ENCODE measurements around the gene IGSF21.

The IGSF21 gene

DNA sequence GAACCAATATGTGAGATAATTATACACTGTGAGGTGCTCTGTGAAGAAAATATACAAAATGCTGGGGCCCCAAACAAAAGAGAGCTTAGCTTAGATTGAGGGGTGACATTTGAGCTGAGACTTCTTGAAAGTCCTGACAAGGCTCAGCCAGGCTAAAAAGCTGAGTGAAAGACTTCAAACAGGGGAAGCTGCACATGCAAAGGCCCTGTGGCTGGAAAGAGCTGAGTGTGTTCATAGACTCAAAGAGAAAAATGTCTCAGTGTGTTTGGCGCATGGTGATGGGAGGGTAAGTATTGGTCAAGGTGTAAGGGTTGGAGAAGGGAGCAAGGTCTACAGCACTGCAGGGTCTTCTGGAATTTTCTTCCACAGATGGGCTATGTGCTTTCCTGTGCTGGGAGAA is 245.9 kb downstream of the IGSF21 start:
- no peak overlapping the region for H3K27ac Mint-ChIP-seq
- H3K27me3 Mint-ChIP-seq (ENCODE audit: low read depth): peaks cover 60% of the 10 kb centered on the region
- no peak overlapping the region for H3K4me3 Mint-ChIP-seq
- H3K9me3 Mint-ChIP-seq: no peaks in the 10 kb centered on the region
- peaks cover 37% of the 10 kb centered on the region for H3K4me1 Mint-ChIP-seq
- H3K36me3 Mint-ChIP-seq (ENCODE audit: low read depth): no peaks in the 10 kb centered on the region
- no peak for TF ChIP-seq CTCF (IDR thresholded peaks at IDR 0.05; ENCODE audit: unreplicated experiment in 3 of 3)

- H3K27me3 Mint-ChIP-seq (ENCODE audit: low read depth): peaks cover 55% of the 10 kb centered on the region
- no peaks in the 10 kb centered on the region for H3K36me3 Mint-ChIP-seq (ENCODE audit: low read depth)
- H3K4me3 Mint-ChIP-seq: peak overlapping the region in 1 of 3 experiments; percentile 16
- TF ChIP-seq CTCF (IDR thresholded peaks at IDR 0.05; ENCODE audit: unreplicated experiment in 3 of 3): no peak
- H3K27ac Mint-ChIP-seq: no peak overlapping the region
- H3K4me1 Mint-ChIP-seq: peaks cover 37% of the 10 kb centered on the region
- H3K9me3 Mint-ChIP-seq: no peaks in the 10 kb centered on the region
Observed at GRCh38 chr1:18353992-18354391, 246.4 kb downstream of the IGSF21 start.

GRCh38 chr1:18354612-18355011 is 247.0 kb downstream of the IGSF21 start:
- Mint-ChIP-seq H3K27ac (no peak overlapping the region), H3K4me1 (peaks cover 37% of the 10 kb centered on the region), H3K36me3 (ENCODE audit: low read depth) (no peaks in the 10 kb centered on the region), H3K4me3 (no peak overlapping the region), H3K27me3 (ENCODE audit: low read depth) (peaks cover 58% of the 10 kb centered on the region), H3K9me3 (no peaks in the 10 kb centered on the region)
- no peak for TF ChIP-seq CTCF (IDR thresholded peaks at IDR 0.05; ENCODE audit: unreplicated experiment in 3 of 3)

GRCh38 chr1:18357622-18358230 is 250.1 kb downstream of the IGSF21 start:
- Mint-ChIP-seq H3K27me3 (ENCODE audit: low read depth) (peaks cover 50% of the 10 kb centered on the region), H3K9me3 (no peaks in the 10 kb centered on the region), H3K4me1 (peaks cover 17% of the 10 kb centered on the region), H3K36me3 (ENCODE audit: low read depth) (no peaks in the 10 kb centered on the region), H3K27ac (no peak overlapping the region), H3K4me3 (no peak overlapping the region)
- no peak for TF ChIP-seq CTCF (IDR thresholded peaks at IDR 0.05; ENCODE audit: unreplicated experiment in 3 of 3)

DNA sequence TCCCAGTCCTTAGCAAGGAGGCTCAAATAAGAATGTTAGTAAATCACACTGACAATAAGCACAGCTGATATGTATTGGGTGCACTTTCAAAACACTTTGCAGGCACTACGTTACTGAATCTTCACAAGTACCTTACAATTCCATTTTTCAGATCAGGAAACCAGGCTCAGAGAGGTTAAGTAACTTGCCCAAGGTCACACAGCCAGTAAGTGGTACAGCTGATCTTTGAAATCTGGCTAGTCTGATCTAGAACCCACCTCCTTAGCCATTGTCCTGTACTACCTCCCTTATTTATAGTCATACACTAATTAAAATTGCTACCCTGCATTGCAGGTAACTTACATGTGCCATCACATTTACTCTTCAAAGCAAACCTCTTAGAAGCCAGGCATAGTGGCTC is 251.0 kb downstream of the IGSF21 start:
- Mint-ChIP-seq H3K27ac (no peak overlapping the region), H3K4me3 (no peak overlapping the region), H3K36me3 (ENCODE audit: low read depth) (no peaks in the 10 kb centered on the region), H3K9me3 (no peaks in the 10 kb centered on the region), H3K27me3 (ENCODE audit: low read depth) (peaks cover 49% of the 10 kb centered on the region), H3K4me1 (peaks cover 8% of the 10 kb centered on the region)
- no peak for TF ChIP-seq CTCF (IDR thresholded peaks at IDR 0.05; ENCODE audit: unreplicated experiment in 3 of 3)

DNA sequence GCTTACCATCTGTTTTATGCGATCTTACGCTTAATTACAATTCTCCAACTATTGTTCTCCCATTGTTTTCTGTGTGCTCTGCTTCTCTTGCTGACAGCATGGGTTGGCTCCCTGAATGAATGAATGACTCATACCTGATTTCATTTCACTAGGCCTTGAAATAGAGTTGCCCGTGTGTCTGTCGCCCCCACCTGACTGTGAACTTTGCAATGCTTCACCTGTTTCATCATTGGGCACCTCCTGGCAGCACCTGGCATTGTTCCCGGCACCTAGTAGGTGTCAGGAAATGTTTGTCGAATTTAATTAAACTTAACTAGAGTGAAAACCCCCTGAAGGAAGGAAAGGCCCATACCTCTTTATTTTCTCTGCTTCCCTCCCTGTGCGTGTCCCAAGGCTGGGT is 252.7 kb downstream of the IGSF21 start:
- Mint-ChIP-seq H3K4me3 (no peak overlapping the region), H3K27me3 (ENCODE audit: low read depth) (peaks cover 47% of the 10 kb centered on the region), H3K9me3 (peaks cover 2% of the 10 kb centered on the region), H3K36me3 (ENCODE audit: low read depth) (no peaks in the 10 kb centered on the region), H3K27ac (no peak overlapping the region), H3K4me1 (no peaks in the 10 kb centered on the region)
- TF ChIP-seq CTCF (IDR thresholded peaks at IDR 0.05; ENCODE audit: unreplicated experiment in 3 of 3): no peak

Measured in nephron (organoid).